Measurements from ENCODE around the gene LRRC30.
"Not testable (repeated sequence)": the region's sequence is repeated elsewhere in the genome, so short reads cannot be mapped to it uniquely, and the experiment has no call there.

LRRC30 gene

GRCh38 chr18:7197854-7198253 lies 33.0 kb upstream of the LRRC30 start:
- no peak for DNase-seq (ENCODE audit: extremely low read depth, low read depth)
- H3K4me3 ChIP-seq (replicated peaks; ENCODE audit: low read depth, low read length) = no peak overlapping the region
- TF ChIP-seq CTCF (IDR thresholded peaks at IDR 0.05; ENCODE audit: low read depth, low read length, missing control alignments) = no peak

GRCh38 chr18:7198326-7198725 lies 32.6 kb upstream of the LRRC30 start:
- no peak for TF ChIP-seq CTCF (IDR thresholded peaks at IDR 0.05; ENCODE audit: low read depth, low read length, missing control alignments)
- no peak overlapping the region for H3K4me3 ChIP-seq (replicated peaks; ENCODE audit: low read depth, low read length)
- no peak for DNase-seq (ENCODE audit: extremely low read depth, low read depth)

- no peak for DNase-seq (ENCODE audit: extremely low read depth, low read depth)
- no peak for TF ChIP-seq CTCF (IDR thresholded peaks at IDR 0.05; ENCODE audit: low read depth, low read length, missing control alignments)
- H3K4me3 ChIP-seq (replicated peaks; ENCODE audit: low read depth, low read length) = no peak overlapping the region
Observed at GRCh38 chr18:7201096-7201495, 29.8 kb upstream of the LRRC30 start.

GRCh38 chr18:7202169-7202568 lies 28.7 kb upstream of the LRRC30 start:
- no peak overlapping the region for H3K4me3 ChIP-seq (replicated peaks; ENCODE audit: low read depth, low read length)
- no peak for DNase-seq (ENCODE audit: extremely low read depth, low read depth)
- no peak for TF ChIP-seq CTCF (IDR thresholded peaks at IDR 0.05; ENCODE audit: low read depth, low read length, missing control alignments)

GRCh38 chr18:7203601-7204000 lies 27.3 kb upstream of the LRRC30 start:
- not testable (repeated sequence) for H3K4me3 ChIP-seq (replicated peaks; ENCODE audit: low read depth, low read length); DNase-seq (ENCODE audit: extremely low read depth, low read depth)

- DNase-seq (ENCODE audit: extremely low read depth, low read depth) = no peak
- H3K4me3 ChIP-seq (replicated peaks; ENCODE audit: low read depth, low read length) = no peak overlapping the region
- TF ChIP-seq CTCF (IDR thresholded peaks at IDR 0.05; ENCODE audit: low read depth, low read length, missing control alignments) = no peak
Observed at GRCh38 chr18:7205346-7205745, 25.5 kb upstream of the LRRC30 start.

- no peak for TF ChIP-seq CTCF (IDR thresholded peaks at IDR 0.05; ENCODE audit: low read depth, low read length, missing control alignments)
- no peak for DNase-seq (ENCODE audit: extremely low read depth, low read depth)
- no peak overlapping the region for H3K4me3 ChIP-seq (replicated peaks; ENCODE audit: low read depth, low read length)
Observed at GRCh38 chr18:7206217-7206616, 24.7 kb upstream of the LRRC30 start.

Measured in HFF-Myc (cell line).